Smooth muscle cell of the coronary artery (primary cell): ENCODE measurements around the gene GGA2. TPM values are rescaled to one million over a fixed set of nuclear protein-coding genes. Genes with fewer than 3 reads are reported as not detected.

Experiments
- total RNA-seq: library from RNA; depleted of rRNA; stranded (reverse); fragments of >200 nt; gene quantifications from 2 replicates; pipeline ENCODE4 v1.2.3, GENCODE V29; 2014; ENCODE audit warnings: low replicate concordance

The GGA2 gene, protein sequence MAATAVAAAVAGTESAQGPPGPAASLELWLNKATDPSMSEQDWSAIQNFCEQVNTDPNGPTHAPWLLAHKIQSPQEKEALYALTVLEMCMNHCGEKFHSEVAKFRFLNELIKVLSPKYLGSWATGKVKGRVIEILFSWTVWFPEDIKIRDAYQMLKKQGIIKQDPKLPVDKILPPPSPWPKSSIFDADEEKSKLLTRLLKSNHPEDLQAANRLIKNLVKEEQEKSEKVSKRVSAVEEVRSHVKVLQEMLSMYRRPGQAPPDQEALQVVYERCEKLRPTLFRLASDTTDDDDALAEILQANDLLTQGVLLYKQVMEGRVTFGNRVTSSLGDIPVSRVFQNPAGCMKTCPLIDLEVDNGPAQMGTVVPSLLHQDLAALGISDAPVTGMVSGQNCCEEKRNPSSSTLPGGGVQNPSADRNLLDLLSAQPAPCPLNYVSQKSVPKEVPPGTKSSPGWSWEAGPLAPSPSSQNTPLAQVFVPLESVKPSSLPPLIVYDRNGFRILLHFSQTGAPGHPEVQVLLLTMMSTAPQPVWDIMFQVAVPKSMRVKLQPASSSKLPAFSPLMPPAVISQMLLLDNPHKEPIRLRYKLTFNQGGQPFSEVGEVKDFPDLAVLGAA
- total RNA-seq, result 18.8 and 19.3 TPM in 2 replicates

GRCh38 chr16:23510164-23510914, at the start of gene GGA2:
GGA2 (minus strand) TSS chr16:23510494; CDS start chr16:23510411, 83 bp downstream.

DNA sequence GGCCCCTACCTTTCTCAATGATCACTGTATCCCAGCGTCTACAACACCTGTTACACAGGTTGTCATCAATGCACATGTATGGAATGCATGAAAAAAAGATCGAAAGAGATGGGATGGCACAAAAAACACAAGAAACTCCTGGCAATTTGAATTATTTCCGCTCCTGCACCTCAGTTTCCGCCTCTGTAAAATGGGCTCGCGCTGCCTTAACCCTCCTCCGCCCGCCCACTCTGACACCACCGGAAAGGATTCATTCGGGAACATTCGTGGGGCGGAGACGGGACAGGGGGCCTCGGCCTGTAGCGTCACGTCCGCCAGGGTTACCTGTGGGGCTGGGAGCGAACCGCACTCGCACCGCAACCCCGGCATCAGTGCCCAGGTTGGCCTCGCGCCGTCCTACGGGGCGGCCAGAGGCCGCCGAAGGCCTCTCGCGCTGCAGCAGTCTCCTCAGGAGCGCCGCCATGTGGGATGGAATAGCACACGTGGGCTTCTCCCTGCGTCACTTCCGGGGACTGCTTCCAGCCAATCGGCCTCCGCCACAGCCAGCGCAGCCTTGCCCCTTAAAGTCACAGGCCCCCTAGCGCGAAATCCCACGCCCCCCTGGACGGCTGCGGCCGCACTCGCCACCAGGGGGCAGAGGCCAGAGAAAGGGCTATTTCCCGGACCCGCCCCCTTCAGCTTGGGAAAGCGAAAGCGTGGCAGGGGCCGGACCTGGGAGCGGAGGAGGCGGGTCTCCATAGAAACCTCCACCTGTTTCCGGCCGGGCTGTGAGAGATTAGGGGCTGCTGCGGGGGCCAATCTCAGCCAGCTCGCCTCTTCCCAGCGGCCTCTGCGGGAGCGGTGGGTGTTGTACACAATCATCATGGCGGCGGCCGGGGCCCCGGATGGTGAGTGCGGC, 46.8 kb upstream of the GGA2 start, which contains the start of the genes EARS2 and UBFD1:
TSS of gene EARS2 (minus strand) at position 470 of the 898 bp plus-strand sequence. CDS start at position 463, 7 bp downstream.
TSS of gene UBFD1 (plus strand) at position 847 of the 898 bp plus-strand sequence. CDS start at position 863, 16 bp downstream.

GRCh38 chr16:23452572-23453337, 57.5 kb downstream of the GGA2 start, which contains the start of gene COG7:
COG7 (minus strand) TSS chr16:23453189; CDS start chr16:23452994, 195 bp downstream.

Other genes starting within 250 kb of the GGA2 start
- not detected in 2 replicates for gene SCNN1B, start 208.2 kb downstream of the GGA2 start, total RNA-seq
- 13.8 and 16.8 TPM in 2 replicates for gene COG7, start 57.3 kb downstream of the GGA2 start, total RNA-seq
- gene EARS2, start 46.9 kb upstream of the GGA2 start, total RNA-seq, result 34.1 and 56.7 TPM in 2 replicates
- 35.1 and 97.0 TPM in 2 replicates for gene UBFD1, start 47.2 kb upstream of the GGA2 start, total RNA-seq
- 24.5 and 78.8 TPM in 2 replicates for gene NDUFAB1, start 85.8 kb upstream of the GGA2 start, total RNA-seq
- 3.6 and 5.0 TPM in 2 replicates for gene PALB2, start 130.8 kb upstream of the GGA2 start, total RNA-seq
- gene DCTN5, start 131.0 kb upstream of the GGA2 start, total RNA-seq, result 51.1 and 128 TPM in 2 replicates
- gene PLK1, start 168.4 kb upstream of the GGA2 start, total RNA-seq, result 1.3 and 7.0 TPM in 2 replicates
- gene ERN2, start 202.7 kb upstream of the GGA2 start, total RNA-seq, result 0.35 TPM in 1 of 2 replicates, not detected in the other
- not detected in 2 replicates for gene CHP2, start 244.5 kb upstream of the GGA2 start, total RNA-seq